DND-41 (cell line): ENCODE measurements around the gene MOGAT2.

ENCODE experiments used
- ATAC-seq: fragments of 200-7000 bp; cut with Tn5 transposase; 3 replicates; pipeline ENCODE4 v1.9.1; 2021; ENCODE audit warnings: low read depth; ENCODE audit not compliant: insufficient read depth
- DNase-seq: peaks from one replicate; pipeline ENCODE4 v3.0.0-alpha.2; 2020
- H2AFZ ChIP-seq: 2 replicates; pipeline ENCODE4 v1.6.0; 2012; ENCODE audit warnings: low read depth, low read length
- H3K27ac ChIP-seq: 2 replicates; pipeline ENCODE4 v1.5.1; 2012; ENCODE audit warnings: low read length, inconsistent platforms
- H3K27me3 ChIP-seq: fragments of 200-600 bp; sonication (generic); 2 replicates; pipeline ENCODE4 v1.6.0; 2012; ENCODE audit warnings: low read length, mild to moderate bottlenecking, inconsistent platforms; ENCODE audit not compliant: insufficient read depth, poor library complexity
- H3K36me3 ChIP-seq: 2 replicates; pipeline ENCODE4 v1.5.1; 2012; ENCODE audit warnings: low read length, inconsistent platforms; ENCODE audit not compliant: insufficient read depth
- H3K4me1 ChIP-seq: 2 replicates; pipeline ENCODE4 v1.5.1; 2012; ENCODE audit warnings: mild to moderate bottlenecking, low read length; ENCODE audit not compliant: insufficient read depth
- H3K4me2 ChIP-seq: 2 replicates; pipeline ENCODE4 v1.6.0; 2012; ENCODE audit warnings: mild to moderate bottlenecking, moderate library complexity, low read length, inconsistent platforms; ENCODE audit not compliant: insufficient read depth
- H3K4me3 ChIP-seq, 2 experiments: fragments of 200-600 bp in 1 of 2; shearing (Covaris generic) in 1 of 2; 2 replicates each; pipeline ENCODE4 v1.5.1; 2012 to 2016; ENCODE audit warnings: inconsistent platforms in 2 of 2, low read length in 2 of 2, mild to moderate bottlenecking in 2 of 2, low read depth in 1 of 2, moderate library complexity in 1 of 2
- H3K79me2 ChIP-seq: 2 replicates; pipeline ENCODE4 v1.6.0; 2012; ENCODE audit warnings: low read length, inconsistent platforms; ENCODE audit not compliant: insufficient read depth
- H3K9ac ChIP-seq: 2 replicates; pipeline ENCODE4 v1.6.0; 2012; ENCODE audit warnings: low read depth, mild to moderate bottlenecking, inconsistent platforms, low read length, moderate library complexity
- H3K9me3 ChIP-seq: 2 replicates; pipeline ENCODE4 v1.5.1; 2012; ENCODE audit warnings: low read length, moderate library complexity, mild to moderate bottlenecking, inconsistent platforms; ENCODE audit not compliant: insufficient read depth, severe bottlenecking
- H4K20me1 ChIP-seq: 2 replicates; pipeline ENCODE4 v1.6.0; 2012; ENCODE audit warnings: low read length; ENCODE audit not compliant: insufficient read depth
- CTCF ChIP-seq: IDR thresholded peaks from 2 replicates; pipeline ENCODE4 v1.5.1; 2012; ENCODE audit warnings: borderline replicate concordance, low read length, moderate library complexity, mild to moderate bottlenecking; ENCODE audit not compliant: poor library complexity, severe bottlenecking; ENCODE audit errors: extremely low read depth
- EZH2 ChIP-seq: IDR thresholded peaks from 3 replicates; pipeline ENCODE4 v1.6.1; 2012; ENCODE audit warnings: borderline replicate concordance, low read depth, mild to moderate bottlenecking, moderate library complexity, low read length, inconsistent platforms; ENCODE audit not compliant: severe bottlenecking

Gene MOGAT2

GRCh38 chr11:75718419-75719339, 1.0 kb downstream of the MOGAT2 start:
- Histone ChIP-seq H3K9ac (no peak overlapping the region), H3K27me3 (peaks cover 5% of the 10 kb centered on the region), H3K4me3 (no peak overlapping the region), H2AFZ (no peak overlapping the region), H3K36me3 (no peaks in the 10 kb centered on the region), H3K4me2 (no peak overlapping the region), H3K79me2 (no peaks in the 10 kb centered on the region), H4K20me1 (no peaks in the 10 kb centered on the region), H3K9me3 (no peaks in the 10 kb centered on the region), H3K27ac (no peak overlapping the region), H3K4me1 (no peaks in the 10 kb centered on the region)
- TF ChIP-seq EZH2: no peak
- no peak for TF ChIP-seq CTCF
- DNase-seq: no peak
- ATAC-seq: no peak

GRCh38 chr11:75719340-75720239, 2.0 kb downstream of the MOGAT2 start:
- no peak overlapping the region for H3K27ac ChIP-seq
- H3K4me2 ChIP-seq: no peak overlapping the region

GRCh38 chr11:75720639-75721038, 3.0 kb downstream of the MOGAT2 start:
- Histone ChIP-seq H2AFZ (no peak overlapping the region), H3K9me3 (no peaks in the 10 kb centered on the region), H3K79me2 (no peaks in the 10 kb centered on the region), H3K36me3 (no peaks in the 10 kb centered on the region), H4K20me1 (no peaks in the 10 kb centered on the region; the same call in 1 of the 2 replicates), H3K27ac (no peak overlapping the region), H3K27me3 (peaks cover 4% of the 10 kb centered on the region), H3K4me2 (no peak overlapping the region), H3K9ac (no peak overlapping the region), H3K4me1 (no peaks in the 10 kb centered on the region), H3K4me3 (no peak overlapping the region)
- DNase-seq (no peak), ATAC-seq (no peak)
- no peak for TF ChIP-seq EZH2
- no peak for TF ChIP-seq CTCF

More at GRCh38 chr11:75719340-75720239, 2.0 kb downstream of the MOGAT2 start:
- Histone ChIP-seq H3K4me1 (no peaks in the 10 kb centered on the region), H3K4me3 (no peak overlapping the region), H3K27me3 (peaks cover 4% of the 10 kb centered on the region), H3K9ac (no peak overlapping the region), H2AFZ (no peak overlapping the region), H3K79me2 (no peaks in the 10 kb centered on the region), H3K9me3 (no peaks in the 10 kb centered on the region), H3K36me3 (no peaks in the 10 kb centered on the region), H4K20me1 (no peaks in the 10 kb centered on the region)
- TF ChIP-seq CTCF (no peak), EZH2 (no peak)
- ATAC-seq: no peak
- no peak for DNase-seq
